HG03097 (cell line): ENCODE results near the gene SNX15.

Experiments
- ATAC-seq: cut with Tn5 transposase; IDR thresholded peaks from one replicate; pipeline ENCODE4 v1.9.1; 2021; ENCODE audit not compliant: unreplicated experiment, low FRiP score

SNX15 gene

DNA sequence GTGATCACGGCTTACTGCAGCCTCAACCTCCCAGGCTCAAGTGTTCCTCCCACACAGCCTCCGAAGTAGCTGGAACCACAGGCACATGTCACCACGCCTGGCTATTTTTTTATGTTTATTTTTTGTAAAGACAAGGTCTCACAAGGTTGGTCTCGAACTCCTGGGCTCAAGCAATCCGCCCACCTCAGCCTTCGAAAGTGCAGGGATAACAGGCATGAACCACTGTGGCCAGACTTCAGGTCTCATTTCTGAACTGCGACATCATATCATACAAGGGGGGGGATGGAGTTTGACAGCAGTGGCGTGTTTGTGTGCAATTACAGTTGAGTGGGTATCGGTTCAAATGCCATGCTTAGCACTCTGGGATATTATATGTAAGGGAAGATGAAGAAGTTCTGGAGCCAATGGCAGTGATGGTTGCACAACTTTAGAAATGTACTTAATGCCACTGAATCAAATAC is 24.2 kb downstream of the SNX15 start:
- no peak for ATAC-seq

DNA sequence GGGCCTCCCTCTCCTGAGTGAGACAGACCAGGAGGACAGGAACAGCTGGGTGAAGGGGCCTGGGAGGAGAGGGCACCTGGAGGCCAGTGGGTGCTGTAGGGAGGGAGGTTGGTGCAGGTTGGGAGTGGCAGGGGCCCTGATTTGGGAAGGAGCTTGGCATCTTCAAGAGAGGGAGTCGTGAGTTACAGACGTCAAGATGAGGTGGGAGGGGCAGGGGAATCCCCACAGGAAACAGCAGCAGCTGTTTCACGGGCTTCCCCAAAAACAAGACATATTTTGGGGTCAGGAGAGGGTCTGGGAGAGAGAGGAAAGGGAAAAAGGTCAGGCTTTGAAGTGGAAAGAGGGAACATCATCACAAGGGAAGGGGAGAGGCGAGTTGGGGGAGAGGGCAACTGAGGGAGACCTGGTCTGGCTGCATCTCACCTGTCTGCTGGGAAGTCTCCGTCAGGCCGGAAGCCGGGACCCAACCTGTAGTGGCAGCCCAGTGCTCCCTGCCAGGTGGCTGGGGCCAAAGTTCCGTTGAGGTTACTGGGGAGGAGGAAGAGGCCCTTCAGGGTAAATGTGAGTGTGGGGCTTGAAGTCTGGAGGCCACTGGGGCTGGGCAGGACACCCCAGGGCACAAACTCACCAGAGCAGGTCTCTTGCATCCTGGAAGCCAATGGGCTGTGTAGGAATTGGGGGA is 26.7 kb downstream of the SNX15 start:
- ATAC-seq: no peak

DNA sequence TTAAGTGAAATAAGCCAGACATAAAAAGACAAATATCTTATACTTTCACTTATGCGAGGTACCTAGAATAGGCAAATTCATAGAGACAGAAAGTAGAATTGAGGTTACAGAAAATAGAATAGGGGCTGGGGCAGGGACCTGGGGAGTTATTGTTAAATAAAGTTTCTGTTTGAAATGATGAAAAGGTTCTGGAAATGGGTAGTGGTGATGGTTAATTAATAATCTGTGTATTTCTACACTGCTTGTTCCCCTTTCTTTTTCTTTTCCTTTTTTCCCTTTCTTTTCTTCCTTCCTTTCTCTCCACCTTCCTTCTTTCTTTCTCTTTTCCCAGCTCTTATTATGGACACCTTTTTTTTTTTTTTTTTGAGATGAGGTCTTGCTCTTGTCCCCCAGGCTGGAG is 28.3 kb downstream of the SNX15 start:
- ATAC-seq: no peak

DNA sequence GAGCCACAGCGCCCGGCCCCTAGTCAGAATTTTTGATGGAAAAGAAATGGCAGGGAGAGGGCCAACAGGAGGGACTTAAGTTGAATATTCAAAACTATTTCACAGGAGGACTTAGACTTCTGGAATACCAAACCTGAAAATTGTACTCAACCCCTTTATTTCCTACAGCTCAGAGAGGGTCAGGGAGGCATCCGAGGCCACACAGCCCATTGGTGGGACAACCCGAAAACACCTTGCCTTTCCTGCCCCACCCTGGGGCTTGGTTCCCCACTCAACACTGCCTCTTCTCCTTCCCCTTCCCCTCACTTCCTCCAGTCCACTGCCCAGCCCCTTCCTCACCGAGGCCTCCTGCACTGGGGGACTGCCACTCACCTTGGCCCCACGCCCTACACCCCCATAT is 29.8 kb downstream of the SNX15 start:
- no peak for ATAC-seq

DNA sequence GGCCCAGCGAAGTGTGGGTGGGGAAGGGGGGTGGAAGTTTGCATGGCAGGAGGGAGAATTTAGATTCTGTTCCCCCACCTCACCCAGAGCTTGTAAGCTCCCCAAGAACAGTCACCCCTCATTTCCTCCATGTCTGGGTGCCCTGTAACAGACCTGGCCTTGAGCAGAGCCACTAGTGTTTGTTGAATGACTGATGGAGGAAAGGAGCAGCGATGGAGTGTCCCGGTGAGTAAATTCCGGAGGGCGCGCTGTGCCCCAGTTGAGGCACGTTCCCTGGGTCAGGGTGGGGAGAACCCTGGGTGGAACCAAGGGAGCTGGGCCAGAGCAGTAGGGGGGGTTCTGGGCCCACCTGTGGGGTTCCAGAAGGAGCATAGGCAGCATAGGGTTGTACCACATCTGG is 30.3 kb downstream of the SNX15 start:
- ATAC-seq: no peak

DNA sequence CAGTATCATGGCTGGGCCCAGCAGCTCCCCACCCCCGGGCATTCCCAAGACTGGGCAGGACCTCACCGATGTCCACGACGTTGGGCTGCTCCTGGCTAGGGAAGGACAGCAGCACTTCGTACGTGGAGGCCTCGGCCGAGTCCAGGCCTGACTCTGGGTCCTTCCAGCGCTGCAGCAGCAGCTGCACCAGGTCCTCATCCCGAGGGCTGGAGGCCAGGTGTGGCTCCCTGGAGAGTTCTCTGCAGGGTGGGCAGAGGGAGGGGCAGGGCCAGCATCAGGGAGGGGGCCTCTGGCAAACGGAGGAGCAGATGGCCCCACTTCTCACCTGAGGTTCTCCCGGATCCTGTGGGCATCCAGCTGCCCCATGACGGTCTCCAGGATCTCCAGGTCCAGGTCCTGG is 30.8 kb downstream of the SNX15 start:
- ATAC-seq: no peak

DNA sequence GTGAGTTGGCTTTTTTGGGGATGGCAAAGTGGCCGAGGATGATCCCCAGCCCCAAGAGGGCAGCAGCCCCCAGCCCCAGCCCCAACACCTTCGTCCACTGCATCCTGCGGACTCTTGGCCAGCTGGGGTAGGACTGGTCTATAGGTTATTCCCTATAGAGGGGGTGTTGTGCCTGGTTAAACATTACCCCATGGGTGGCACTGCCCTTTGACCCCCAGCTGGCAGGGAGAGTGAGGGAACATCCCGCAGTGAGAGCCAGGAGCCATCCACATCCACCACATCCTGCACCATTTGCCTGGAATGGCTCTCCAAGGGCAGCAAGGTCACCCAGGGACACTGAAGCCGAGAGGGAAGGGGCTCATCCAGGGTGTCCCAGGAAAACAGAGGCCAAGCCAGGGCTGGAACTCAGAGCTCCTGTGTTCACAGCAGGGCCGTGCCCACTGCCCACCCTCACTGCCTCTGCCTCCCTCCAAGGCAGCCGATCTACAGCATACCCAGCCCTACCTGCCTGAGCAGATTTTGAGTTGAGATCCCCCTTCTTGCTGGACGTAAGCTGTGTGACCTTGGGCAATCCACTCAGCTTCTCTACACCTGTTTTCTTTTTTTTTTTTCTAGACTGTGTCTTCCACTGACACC is 31.3 kb downstream of the SNX15 start, which contains the start of gene NAALADL1:
NAALADL1 (minus strand) TSS at position 135 of the 636 bp plus-strand sequence; CDS start at position 103, 32 bp downstream.
- ATAC-seq: no peak

DNA sequence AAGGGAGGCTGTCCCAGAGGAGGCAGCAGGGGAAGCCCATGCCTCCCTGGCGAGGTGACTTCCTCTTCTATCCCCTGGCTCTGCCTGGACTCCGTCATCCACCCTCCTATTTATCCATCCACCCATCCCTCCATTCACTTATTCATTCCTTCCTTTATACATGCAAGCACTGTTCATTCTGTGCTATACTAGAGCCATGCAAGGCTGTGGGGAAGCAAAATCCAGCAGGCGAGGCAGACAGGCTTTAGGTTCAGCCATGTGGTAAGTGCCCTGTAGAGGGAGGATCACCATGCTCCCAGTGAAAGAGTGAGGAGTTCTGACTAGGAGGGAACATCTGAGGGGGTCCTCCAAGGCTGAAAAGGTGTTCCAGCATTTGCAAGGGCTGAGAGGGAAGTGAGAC is 32.3 kb downstream of the SNX15 start:
- ATAC-seq: no peak

DNA sequence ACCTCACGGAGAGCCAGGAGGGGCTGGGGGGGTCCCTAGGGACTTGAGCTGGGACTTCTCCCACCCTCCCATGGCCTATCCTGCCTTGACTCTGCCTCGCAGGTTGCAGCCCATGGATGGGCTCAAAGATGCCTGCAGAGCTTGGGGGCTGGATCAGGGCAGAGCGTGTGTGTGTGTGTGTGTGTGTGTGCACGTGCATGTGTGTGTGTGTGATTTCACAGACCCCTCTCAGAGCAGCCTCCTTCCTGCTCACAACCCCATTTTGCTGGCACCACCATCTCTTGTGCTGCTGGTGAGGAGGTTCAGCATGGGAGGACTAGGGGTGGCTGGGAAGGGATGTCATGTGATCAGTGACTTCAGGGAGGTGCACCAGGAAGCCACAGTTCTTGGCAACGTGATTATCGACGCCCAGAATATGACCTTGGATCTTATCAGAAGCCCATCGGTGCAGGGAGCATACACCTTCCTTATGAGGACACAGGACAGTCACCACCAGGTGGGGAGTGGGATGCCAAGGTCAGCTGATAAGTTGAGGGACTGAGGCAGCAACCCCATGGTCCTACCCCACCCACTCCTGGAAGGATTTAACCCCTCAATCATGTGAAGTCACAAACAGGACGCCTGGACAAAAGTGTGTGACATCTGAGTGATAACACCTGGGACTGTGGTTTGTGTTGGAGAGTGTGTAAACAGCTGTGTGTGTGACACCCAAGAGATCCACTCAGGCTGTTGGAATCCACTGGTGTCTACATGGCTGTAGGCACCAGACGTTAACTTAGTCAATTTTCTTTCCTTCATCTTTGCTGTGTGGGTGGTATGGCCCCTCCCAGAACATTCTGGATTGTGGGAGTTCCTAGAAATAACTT is 33.0 kb downstream of the SNX15 start:
- no peak for ATAC-seq

DNA sequence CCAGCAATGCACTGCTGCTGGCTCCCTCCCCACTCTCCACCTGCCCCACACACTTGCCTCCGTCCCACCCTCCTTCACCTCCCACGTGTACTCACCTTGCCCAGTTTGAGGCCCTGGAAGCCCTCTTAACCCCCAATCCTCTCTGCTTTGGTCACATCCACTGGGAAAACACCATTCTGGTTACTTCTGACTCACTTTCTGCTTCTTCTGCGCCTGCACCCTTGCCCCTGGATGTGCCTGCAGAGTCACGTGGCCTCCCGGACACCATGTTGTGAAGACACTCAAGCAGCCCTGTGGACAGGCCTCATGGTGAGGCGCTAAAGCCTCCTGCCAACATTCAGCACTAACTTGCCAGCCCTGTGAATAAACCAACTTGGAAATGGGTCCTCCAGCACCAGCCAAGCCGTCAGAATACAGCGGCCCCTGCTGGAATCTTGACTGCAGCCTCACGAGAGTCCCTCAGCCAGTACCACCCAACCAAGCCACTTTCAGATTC is 33.7 kb downstream of the SNX15 start:
- ATAC-seq: no peak

DNA sequence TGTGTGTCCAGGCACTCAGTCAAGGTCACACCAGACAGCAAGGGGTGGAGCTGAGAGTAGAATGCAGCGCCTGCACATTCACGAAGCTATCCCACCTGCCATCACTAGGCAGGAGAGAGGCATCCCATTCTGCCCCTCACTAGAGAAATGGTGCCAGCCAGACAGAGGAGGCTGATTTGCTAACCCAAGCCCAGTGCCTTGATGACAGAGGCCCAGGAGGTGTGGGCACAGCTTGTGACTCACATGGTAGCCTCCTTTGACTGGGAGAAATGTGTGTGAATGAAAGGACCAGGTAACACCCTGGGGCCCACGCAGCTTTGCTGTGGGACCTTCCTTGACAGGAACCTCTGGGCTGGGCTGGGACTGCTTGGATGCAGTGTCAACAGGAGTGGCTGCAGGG is 36.3 kb downstream of the SNX15 start:
- no peak for ATAC-seq

DNA sequence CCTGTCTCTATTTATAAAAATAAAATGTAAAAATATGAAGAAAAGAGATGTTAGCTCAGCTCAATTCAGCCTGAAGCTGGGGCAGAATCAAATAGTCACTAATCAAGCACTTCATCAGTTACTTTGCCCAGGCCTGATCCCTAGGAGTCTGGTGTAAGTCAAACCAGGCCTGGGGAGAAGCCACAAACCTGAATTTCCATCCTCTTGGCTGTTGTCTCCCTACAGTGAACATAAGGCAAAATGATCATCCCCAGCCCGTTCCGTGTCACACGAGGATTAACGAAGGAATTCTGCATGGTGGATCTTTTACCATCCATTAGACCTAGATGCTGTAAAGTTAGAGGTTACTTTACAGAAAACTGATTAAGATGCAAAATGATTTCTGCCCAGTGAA is 37.6 kb downstream of the SNX15 start:
- no peak for ATAC-seq

DNA sequence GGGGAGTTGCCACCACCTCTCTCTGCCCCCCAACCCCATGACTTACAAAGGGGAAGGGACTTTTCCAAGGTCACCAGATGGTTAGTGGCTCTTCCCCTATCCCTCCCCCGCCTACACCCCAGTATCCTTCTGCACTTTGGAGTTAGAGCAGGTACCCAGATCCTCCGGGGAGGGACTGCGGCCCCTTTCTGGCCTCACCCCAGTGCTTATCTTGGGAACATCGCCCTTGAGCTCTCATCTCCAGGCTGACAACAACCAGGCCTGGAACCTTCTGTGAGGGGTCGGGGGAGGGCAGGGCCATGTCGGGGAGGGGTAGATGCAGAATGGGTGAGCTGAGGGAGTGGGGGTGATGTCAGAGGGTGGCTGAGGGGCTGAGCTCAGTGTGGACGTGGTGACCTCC is 38.6 kb downstream of the SNX15 start:
- no peak for ATAC-seq

DNA sequence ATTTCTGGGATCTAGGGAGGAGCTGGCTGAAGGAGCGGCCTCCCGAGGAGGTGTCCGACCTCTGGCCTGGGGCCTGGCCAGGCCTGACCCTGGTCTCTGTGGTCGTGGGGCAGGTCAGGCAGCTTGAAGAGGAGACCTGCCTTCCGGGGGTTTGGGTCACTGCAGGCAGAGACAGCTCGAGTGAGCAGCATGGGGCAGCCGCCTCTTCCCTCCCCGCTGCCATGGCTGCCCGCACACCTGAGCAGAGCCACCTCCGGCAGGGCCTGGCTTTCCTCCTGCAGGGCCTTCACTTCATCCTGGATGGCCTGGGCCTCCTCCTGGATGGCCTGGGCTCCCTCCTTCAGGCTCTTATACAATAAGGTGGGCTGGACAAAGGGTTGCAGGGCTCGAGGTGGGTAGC is 39.1 kb downstream of the SNX15 start:
- no peak for ATAC-seq

DNA sequence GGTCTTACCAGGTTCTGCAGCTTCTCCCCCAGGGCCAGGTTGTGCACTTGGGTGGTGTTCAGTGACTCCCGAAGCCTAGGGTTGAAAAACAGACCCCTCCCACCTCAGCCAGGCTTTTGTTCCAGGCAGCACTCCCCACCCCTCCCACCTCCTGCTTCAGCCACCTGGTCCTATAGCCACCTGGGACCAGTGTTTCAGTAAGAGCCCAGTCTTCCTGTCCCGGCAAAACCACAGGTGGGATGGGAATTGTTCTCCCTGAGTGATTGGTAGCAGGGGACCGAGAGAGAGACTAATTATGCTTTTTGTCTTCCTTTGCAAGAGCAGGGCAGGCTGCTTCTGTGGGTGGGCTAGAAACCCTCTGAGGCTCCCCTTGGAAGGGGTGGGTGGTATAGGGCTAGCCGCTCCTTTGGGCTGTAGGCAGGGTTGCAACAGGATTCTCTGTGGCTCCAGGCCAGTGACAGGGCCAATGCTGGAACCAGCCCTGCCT is 39.6 kb downstream of the SNX15 start:
- no peak for ATAC-seq

DNA sequence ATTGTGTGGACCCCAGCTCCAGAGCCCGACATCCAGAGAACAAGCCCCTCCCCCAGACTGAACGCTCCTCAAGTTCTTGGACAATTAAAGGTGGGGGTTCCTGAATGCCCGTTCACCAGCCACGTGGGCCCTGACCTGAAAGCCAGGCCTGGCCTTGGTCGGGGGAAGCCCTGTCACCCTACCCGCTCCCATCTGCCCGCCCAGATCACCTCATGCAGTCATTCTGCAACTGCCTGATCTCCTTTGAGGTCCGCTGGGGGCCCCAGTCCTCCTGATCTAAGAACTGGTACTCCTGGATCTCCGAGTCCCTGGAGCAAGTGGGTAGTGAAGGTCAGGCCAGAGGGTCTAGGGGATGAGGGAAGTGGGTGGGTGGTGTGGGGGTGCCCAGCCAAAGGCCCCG is 40.2 kb downstream of the SNX15 start:
- no peak for ATAC-seq

DNA sequence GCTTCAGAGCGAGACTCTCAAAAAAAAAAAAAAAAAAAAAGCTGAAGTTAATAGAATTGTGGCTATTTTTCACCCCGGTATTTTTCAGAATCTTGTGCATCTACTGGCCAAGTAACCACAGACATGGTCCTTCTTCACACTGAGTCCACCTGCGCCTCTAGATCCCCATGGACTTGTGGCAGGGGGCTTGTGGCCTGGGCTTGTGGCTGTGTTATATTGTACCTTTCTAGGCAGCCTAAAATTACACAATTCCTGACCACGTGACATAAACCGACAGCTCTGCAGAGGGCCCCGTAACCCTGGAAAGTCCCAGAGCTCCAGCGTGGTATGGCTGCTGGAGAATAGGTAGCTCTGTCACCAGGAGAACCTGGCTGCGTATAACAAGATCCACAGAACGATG is 42.0 kb downstream of the SNX15 start:
- no peak for ATAC-seq

DNA sequence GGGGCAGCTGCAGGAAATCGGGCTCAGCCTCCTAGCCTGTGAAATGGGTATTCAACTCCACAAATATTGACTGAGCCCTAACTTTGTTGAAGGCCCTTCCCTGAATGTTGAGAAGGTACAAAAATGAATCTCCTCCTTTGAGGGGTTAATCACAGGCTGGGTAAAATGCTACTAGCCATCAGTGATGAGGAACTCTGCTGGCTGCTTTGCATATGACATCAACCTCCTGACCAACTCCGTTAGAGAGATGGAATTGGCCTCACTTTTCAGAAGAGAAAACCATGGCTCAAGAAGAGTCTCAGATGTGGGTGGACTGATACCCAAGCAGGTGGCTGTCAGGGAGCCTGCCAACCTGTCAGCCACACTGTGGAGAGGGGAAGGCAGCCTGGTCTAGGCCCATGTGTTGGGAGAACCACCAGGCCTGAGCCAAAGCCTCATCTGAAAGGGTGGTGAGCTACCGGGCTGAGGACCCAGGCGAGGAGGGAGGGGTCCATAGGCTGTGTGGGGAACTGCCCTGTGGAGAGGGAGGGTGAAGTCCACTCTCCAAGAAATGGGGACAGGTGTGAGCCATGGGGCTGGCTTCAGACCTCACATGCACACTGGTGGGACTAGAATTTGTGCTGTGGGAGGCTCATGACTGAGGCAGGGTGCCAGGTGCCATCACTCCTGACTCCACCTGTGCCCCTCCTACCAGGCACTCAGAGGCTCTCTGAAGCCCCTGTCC is 44.8 kb downstream of the SNX15 start:
- ATAC-seq: no peak

DNA sequence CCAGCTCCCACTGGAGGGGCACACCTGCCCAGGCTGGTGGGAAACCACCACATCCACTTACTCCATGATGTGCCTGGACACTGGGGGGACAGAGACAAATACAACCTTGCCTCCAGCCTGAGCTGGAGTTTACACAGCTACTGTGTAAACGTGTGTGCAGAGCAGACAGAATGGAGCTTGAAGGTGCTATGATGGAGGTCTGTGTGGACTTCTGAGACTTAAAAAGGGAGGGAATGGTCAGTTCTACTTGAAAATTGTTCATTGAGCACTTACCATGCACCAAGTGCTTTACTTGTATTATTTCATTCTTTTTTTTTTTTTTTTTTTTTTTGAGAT is 45.4 kb downstream of the SNX15 start:
- ATAC-seq: no peak

DNA sequence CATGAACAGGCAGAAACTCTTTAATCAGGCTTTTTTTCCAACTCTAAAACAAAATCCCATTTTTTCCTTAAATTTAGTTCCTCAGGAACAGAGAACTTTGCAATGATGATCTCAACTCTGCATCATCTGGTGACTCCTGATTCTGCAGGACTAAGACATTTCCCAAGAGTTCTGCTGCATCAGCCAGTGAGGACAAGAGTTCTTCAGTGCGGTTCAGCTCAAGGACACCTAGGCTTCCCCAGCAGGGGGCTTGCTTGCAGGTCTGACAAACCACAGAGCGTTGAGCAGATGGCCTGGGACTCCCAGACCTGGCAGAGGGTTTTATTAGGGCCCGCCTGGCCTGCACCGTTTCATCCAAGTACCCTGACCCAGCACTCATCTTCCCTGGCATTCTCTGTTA is 50.2 kb downstream of the SNX15 start:
- ATAC-seq: no peak

DNA sequence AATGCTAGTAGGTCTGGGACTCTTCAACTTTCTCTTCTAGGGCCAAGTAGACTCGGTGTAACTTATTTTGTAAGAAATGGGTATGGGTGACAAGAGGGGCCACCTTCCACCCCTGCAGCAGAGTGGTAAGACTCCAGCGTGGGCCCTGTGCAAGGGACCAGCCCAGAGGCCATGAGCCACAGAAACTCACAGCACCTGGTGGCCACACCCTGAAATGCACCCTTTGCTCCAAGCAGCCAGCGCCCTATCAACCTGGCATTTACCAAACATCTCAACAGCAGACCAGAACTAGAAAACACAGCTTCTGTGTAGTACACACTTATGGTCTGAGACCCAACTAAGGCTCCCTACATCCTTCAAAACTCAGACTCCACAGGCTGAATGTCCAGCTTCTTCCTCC is 50.9 kb downstream of the SNX15 start:
- no peak for ATAC-seq
